ENCODE measurements around the gene HOXA7. TPM values are rescaled to one million over a fixed set of nuclear protein-coding genes. Genes with fewer than 3 reads are reported as not detected.

Gene HOXA7
- total and polyA plus RNA-seq, 2 experiments from 2014 or later = 6.6 to 15.8 TPM

GRCh38 chr7:27107391-27108381 lies 48.8 kb downstream of the HOXA7 start:
- H3K36me3 ChIP-seq (ENCODE audit: low read depth) = peaks cover 6% of the 10 kb centered on the region; the same call in 1 of the 2 replicates
- no peaks in the 10 kb centered on the region for H4K20me1 ChIP-seq (ENCODE audit: insufficient read depth)
- WGBS, 2 experiments (ENCODE audit: low coverage in 1 of 2, low lambda C conversion rate in 2 of 2, missing lambda C conversion rate in 2 of 2) = 90 to 93% methylated on average over 37 to 42 of the region's 47 CpGs
- no peak overlapping the region for H3K9ac ChIP-seq
- H3K9me2 ChIP-seq (ENCODE audit: insufficient read depth) = no peaks in the 10 kb centered on the region
- DNase-seq = no peak
- H2AFZ ChIP-seq = no peak overlapping the region
- peaks cover 7% of the 10 kb centered on the region; the same call in 1 of the 2 replicates for H3K4me1 ChIP-seq (ENCODE audit: insufficient read depth)
- no peak overlapping the region for H3K4me2 ChIP-seq (ENCODE audit: unreplicated experiment)
- TF ChIP-seq EZH2phosphoT487 (IDR thresholded peaks at IDR 0.05; ENCODE audit: insufficient read depth, low read depth) = no peak
- no peak for TF ChIP-seq EZH2 (IDR thresholded peaks at IDR 0.05; ENCODE audit: insufficient read depth, poor library complexity, severe bottlenecking)
- in situ Hi-C loops (cut with MboI) = loop anchor here (10.0 kb wide), 1 partner anchor 253 kb away; no protein-coding TSS in a partner anchor
- no peaks in the 10 kb centered on the region for H3K9me3 ChIP-seq (ENCODE audit: low read depth)
- H3F3A ChIP-seq (ENCODE audit: insufficient read depth) = peaks cover 15% of the 10 kb centered on the region; the same call in 1 of the 2 replicates
- no peak overlapping the region for H3K27ac ChIP-seq
- H3K79me2 ChIP-seq (ENCODE audit: insufficient read depth) = no peaks in the 10 kb centered on the region
- H3K4me3 ChIP-seq = no peak overlapping the region
- H3K27me3 ChIP-seq (replicated peaks; ENCODE audit: insufficient read depth) = no peaks in the 10 kb centered on the region

DNA sequence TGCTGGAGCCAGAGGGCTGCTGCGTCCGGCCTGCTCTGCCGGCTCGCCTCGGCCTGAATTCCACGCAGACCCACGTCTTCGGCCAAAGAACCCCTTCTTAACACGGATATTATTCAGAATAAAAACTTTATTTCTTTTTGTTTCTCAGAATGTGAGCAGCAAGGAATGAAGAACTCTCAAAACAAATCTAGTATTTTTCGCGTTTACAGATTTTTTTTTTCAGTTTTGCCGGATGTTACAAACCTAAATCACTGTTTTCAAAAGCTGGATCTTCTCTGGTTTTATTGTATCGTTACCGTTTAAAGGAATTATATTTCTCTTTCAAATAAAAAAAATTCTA lies 49.6 kb downstream of the HOXA7 start:
- Histone ChIP-seq H3K4me1 (ENCODE audit: insufficient read depth) (peaks cover 7% of the 10 kb centered on the region; the same call in 1 of the 2 replicates), H3K9me2 (ENCODE audit: insufficient read depth) (no peaks in the 10 kb centered on the region), H3K9ac (no peak overlapping the region), H4K20me1 (ENCODE audit: insufficient read depth) (no peaks in the 10 kb centered on the region), H3K9me3 (ENCODE audit: low read depth) (no peaks in the 10 kb centered on the region), H3K27ac (no peak overlapping the region), H3K36me3 (ENCODE audit: low read depth) (peaks cover 6% of the 10 kb centered on the region; the same call in 1 of the 2 replicates), H3K4me2 (ENCODE audit: unreplicated experiment) (no peak overlapping the region), H3F3A (ENCODE audit: insufficient read depth) (peaks cover 11% of the 10 kb centered on the region; the same call in 1 of the 2 replicates), H2AFZ (no peak overlapping the region), H3K79me2 (ENCODE audit: insufficient read depth) (0 out of 2 replicates have a peak, but pooled peaks cover under 1% of the 10 kb centered on the region), H3K4me3 (no peak overlapping the region), H3K27me3 (replicated peaks; ENCODE audit: insufficient read depth) (no peaks in the 10 kb centered on the region)
- DNase-seq = no peak
- TF ChIP-seq EZH2 (IDR thresholded peaks at IDR 0.05; ENCODE audit: insufficient read depth, poor library complexity, severe bottlenecking) = no peak
- TF ChIP-seq EZH2phosphoT487 (IDR thresholded peaks at IDR 0.05; ENCODE audit: insufficient read depth, low read depth) = no peak
- in situ Hi-C loops (cut with MboI) = loop anchor here (10.0 kb wide), 1 partner anchor 252 kb away; no protein-coding TSS in a partner anchor
- 96 to 99% methylated on average over 14 of the region's 14 CpGs for WGBS, 2 experiments (ENCODE audit: low coverage in 1 of 2, low lambda C conversion rate in 2 of 2, missing lambda C conversion rate in 2 of 2)

- Histone ChIP-seq H3K36me3 (ENCODE audit: low read depth) (peaks cover 6% of the 10 kb centered on the region), H3K79me2 (ENCODE audit: insufficient read depth) (peaks cover 5% of the 10 kb centered on the region), H3K4me3 (no peak overlapping the region), H3K27me3 (replicated peaks; ENCODE audit: insufficient read depth) (no peaks in the 10 kb centered on the region), H3K4me2 (ENCODE audit: unreplicated experiment) (no peak overlapping the region), H3F3A (ENCODE audit: insufficient read depth) (0 out of 2 replicates have a peak, but pooled peaks cover 7% of the 10 kb centered on the region), H2AFZ (no peak overlapping the region), H3K9me2 (ENCODE audit: insufficient read depth) (no peaks in the 10 kb centered on the region), H3K9ac (no peak overlapping the region), H4K20me1 (ENCODE audit: insufficient read depth) (no peaks in the 10 kb centered on the region), H3K9me3 (ENCODE audit: low read depth) (no peaks in the 10 kb centered on the region), H3K4me1 (ENCODE audit: insufficient read depth) (peaks cover 5% of the 10 kb centered on the region; the same call in 1 of the 2 replicates), H3K27ac (no peak overlapping the region)
- no peak for DNase-seq
- TF ChIP-seq EZH2 (IDR thresholded peaks at IDR 0.05; ENCODE audit: insufficient read depth, poor library complexity, severe bottlenecking) (no peak), EZH2phosphoT487 (IDR thresholded peaks at IDR 0.05; ENCODE audit: insufficient read depth, low read depth) (no peak)
- in situ Hi-C loops (cut with MboI) = loop anchor here (10.0 kb wide), 1 partner anchor 252 kb away; no protein-coding TSS in a partner anchor
- 88 to 91% methylated on average over 39 to 44 of the region's 44 CpGs for WGBS, 2 experiments (ENCODE audit: low coverage in 1 of 2, low lambda C conversion rate in 2 of 2, missing lambda C conversion rate in 2 of 2)
These were observed 50.1 kb downstream of the HOXA7 start for GRCh38 chr7:27106181-27106900.
